ENCODE data around the gene TCF21.
"Not testable (repeated sequence)": the region's sequence is repeated elsewhere in the genome, so short reads cannot be mapped to it uniquely, and the experiment has no call there.

TCF21 gene

GRCh38 chr6:133923938-133924593 is 35.2 kb downstream of the TCF21 start:
- DNase-seq (ENCODE audit: low read depth): peak; percentile 29

DNA sequence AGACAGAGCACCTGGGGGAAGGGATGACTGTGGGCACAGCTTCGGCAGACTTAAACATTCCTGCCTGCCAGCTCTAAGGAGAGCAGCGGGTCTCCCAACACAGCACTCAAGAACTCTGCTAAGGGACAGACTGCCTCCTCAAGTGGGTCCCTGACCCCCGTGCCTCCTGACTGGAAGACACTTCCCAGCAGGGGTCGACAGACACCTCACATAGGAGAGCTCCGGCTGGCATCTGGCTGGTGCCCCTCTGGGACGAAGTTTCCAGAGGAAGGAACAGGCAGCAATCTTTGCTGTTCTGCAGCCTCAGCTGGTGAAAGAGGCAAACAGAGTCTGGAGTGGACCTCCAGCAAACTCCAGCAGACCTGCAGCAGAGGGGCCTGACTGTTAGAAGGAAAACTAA is 42.3 kb downstream of the TCF21 start:
- not testable (repeated sequence) for DNase-seq (ENCODE audit: low read depth)

GRCh38 chr6:133936352-133936751 is 47.4 kb downstream of the TCF21 start:
- not testable (repeated sequence) for DNase-seq (ENCODE audit: low read depth)

GRCh38 chr6:133937909-133938308 is 49.0 kb downstream of the TCF21 start:
- DNase-seq (ENCODE audit: low read depth): no peak

DNA sequence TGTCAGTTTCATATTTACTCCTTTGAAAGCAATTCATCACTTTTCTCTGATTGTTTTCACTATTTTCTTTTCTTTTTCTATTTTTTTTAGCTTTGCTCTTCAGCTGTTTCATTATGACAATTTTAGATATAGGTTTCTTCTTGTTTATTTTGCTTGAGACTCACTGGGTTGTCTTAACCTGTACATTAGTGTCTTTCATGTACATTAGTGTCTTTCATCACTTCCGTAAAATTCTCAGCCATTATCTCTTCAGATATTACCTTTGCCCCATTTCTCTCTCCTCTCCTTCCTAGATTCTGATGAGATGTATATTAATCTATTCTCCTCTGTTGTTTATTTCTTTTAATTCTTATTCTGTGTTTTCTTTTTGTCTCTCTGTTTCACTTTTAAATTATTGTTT is 49.6 kb downstream of the TCF21 start:
- DNase-seq (ENCODE audit: low read depth): no peak

DNA sequence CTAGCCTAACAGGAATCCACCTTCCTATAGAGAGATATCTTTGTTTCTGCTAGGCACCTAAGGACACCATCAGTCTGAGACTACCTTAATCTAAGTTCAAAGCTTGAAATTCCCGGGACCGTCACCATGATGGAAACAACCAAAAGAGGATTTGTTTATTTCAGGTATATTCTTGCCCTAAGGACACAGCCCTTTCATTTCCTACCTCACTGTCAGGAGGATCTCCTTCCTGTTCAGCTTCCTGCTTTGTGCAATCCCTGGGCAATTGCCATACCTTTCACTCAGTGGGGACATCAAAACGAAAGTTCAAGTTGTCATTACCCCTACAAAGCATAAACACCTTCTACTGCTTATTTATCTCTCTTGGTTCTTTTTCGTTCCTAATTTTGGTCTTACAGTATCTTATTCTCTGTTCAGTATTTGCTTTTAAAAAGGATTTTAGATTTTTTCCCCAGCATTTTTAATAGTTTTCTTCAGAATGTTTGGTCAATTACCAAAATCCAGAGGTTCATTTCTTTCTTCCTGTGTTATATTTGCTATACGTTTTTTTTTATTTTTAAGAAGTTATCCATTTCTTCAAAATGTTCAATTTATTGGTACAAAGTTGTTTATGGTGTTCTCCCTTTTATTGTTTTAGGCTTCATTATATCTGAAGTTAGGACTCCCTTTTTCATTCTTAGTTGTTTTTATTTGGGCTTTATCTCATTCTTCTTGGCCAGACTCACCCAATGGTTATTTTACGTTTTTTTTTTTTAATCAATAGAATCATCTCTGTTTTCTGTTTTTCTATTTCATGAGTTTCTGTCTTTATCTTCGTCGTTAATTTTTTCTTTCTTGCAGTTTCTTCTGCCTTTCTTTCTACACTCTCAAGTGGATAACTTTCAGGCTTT is 51.1 kb downstream of the TCF21 start:
- DNase-seq (ENCODE audit: low read depth): no peak
